Heart left ventricle (tissue), 16 donors: ENCODE results near the gene FAM217B. TPM values are rescaled to one million over a fixed set of nuclear protein-coding genes. Genes with fewer than 3 reads are reported as not detected.

Source experiments
- ATAC-seq, 4 donors: fragments of 200-7000 bp; cut with Tn5 transposase; one replicate each; pipeline ENCODE4 v1.9.1; 2020 to 2022; ENCODE audit warnings: moderate library complexity in 4 of 4, mild to moderate bottlenecking in 3 of 4, moderate number of reproducible peaks in 1 of 4
- DNase-seq, 5 donors: peaks; one replicate each; pipeline ENCODE4 v3.0.0-alpha.2; 2020
- H3K27ac ChIP-seq, 12 donors: fragments of 200-600 bp; sonication (generic) in 4 of 12; one replicate each; pipeline versions ENCODE4 v1.5.0 to v1.8.0; 2016 to 2022; ENCODE audit warnings: mild to moderate bottlenecking in 2 of 12
- H3K27me3 ChIP-seq, 9 donors: fragments of 200-600 bp; sonication (generic) in 2 of 9; one replicate each; pipeline versions ENCODE4 v1.5.1 to v1.8.0; 2016 to 2022; ENCODE audit warnings: mild to moderate bottlenecking in 3 of 9
- H3K36me3 ChIP-seq, 9 donors: fragments of 200-600 bp; sonication (generic) in 2 of 9; one replicate each; pipeline versions ENCODE4 v1.5.0 to v1.8.0; 2018 to 2022; ENCODE audit warnings: mild to moderate bottlenecking in 2 of 9
- H3K4me1 ChIP-seq, 12 donors: fragments of 200-600 bp; sonication (generic) in 4 of 12; one replicate each; pipeline versions ENCODE4 v1.5.0 to v1.8.0; 2016 to 2022; ENCODE audit warnings: mild to moderate bottlenecking in 3 of 12
- H3K4me3 ChIP-seq, 12 donors: fragments of 200-600 bp; sonication (generic) in 4 of 12; one replicate each; pipeline versions ENCODE4 v1.5.0 to v1.8.0; 2017 to 2022; ENCODE audit warnings: mild to moderate bottlenecking in 9 of 12, moderate library complexity in 4 of 12
- H3K9me3 ChIP-seq, 12 donors: fragments of 200-600 bp; sonication (generic) in 4 of 12; one replicate each; pipeline versions ENCODE4 v1.5.0 to v1.8.0; 2016 to 2022; ENCODE audit warnings: mild to moderate bottlenecking in 1 of 12
- CTCF ChIP-seq, 12 donors: fragments of 200-600 bp; sonication (generic) in 4 of 12; IDR thresholded peaks; one replicate each; pipeline versions ENCODE4 v1.5.0 to v1.8.0; 2018 to 2022; ENCODE audit warnings: antibody characterized with exemption in 12 of 12, mild to moderate bottlenecking in 5 of 12
- POLR2A ChIP-seq, 2 donors: fragments of 450-650 bp; IDR thresholded peaks; one replicate each; pipeline ENCODE4 v1.6.1; 2017; ENCODE audit warnings: antibody characterized with exemption in 2 of 2, mild to moderate bottlenecking in 2 of 2, moderate library complexity in 2 of 2
- WGBS, 4 donors: extraction: QIAGEN DNeasy Blood & Tissue Kit in 2 of 4; methylation state at CpG; one replicate each; pipeline versions ENCODE4 v1.1.5 to v1.1.7; 2013 to 2018; 5-methylcytosine and 5-hydroxymethylcytosine counted together
- intact Hi-C, 10 donors: fragments of 100-400 bp; cut with DNase I; formaldehyde crosslinking; loops; one replicate each; pipeline versions ENCODE4 v1.11.1 to v1.14.2; 2022
- long read RNA-seq, 3 donors: library from polyadenylated mRNA; unstranded; transcript quantifications; one replicate each; pipeline ENCODE4 v2.0.0, GENCODE V29; 2020 to 2021
- polyA plus RNA-seq, 2 donors: library from polyadenylated mRNA; stranded (reverse); fragments of 200-250 nt; gene quantifications; one replicate each; pipeline ENCODE4 v1.2.3, GENCODE V29; 2013
- total RNA-seq, 9 donors: library from RNA; depleted of rRNA in 2 of 9; stranded (reverse); fragments of >200 nt in 2 of 9; fragmentation: NEBNext Ultra II Directional in 3 of 9; extraction: Animal tissue kit (Norgen Biotek cat#: 25700) in 3 of 9; gene quantifications; one replicate each; pipeline versions ENCODE4 v1.1.0 to v1.2.4, GENCODE V29; 2016 to 2023
- donor health status: ischemic (EF 13 %, LVEDD 7.1; RV severe dilation, severe dysfunction).
- donor health status: healthy with polysubstance abuse.
- donor health status: DM: no; HTN: yes; CAD: no.
- donor health status: DM: no; HTN: no; CAD: no.
- donor health status: ischemic (EF 25% LVEDD 6.9; RV normal size, moderate dysfunction).
- donor health status: ischemic (EF 25% LVEDD 5.7; RV mildly dilated, moderate dysfunction).
- donor health status: healthy.
- donor health status: DM: yes; HTN: yes; CAD: no.
- donor health status: ischemic (EF 35%, LVEDD 5.7; RV mildly dilated, moderate dysfunction).
- donor health status: nonischemic (EF 11% LVEDD 7.7; RV severe dilation, severe dysfunction).
- donor health status: DM: yes; HTN: yes; CAD: no.
- donor health status: PGD.
- donor health status: ischemic (EF 29% LVEDD 5.4; RV normal size, mild dysfunction).
- donor health status: nonischemic (EF 23%, LVEDD 6.1; RV moderate dilation, normal function).

Gene FAM217B, protein sequence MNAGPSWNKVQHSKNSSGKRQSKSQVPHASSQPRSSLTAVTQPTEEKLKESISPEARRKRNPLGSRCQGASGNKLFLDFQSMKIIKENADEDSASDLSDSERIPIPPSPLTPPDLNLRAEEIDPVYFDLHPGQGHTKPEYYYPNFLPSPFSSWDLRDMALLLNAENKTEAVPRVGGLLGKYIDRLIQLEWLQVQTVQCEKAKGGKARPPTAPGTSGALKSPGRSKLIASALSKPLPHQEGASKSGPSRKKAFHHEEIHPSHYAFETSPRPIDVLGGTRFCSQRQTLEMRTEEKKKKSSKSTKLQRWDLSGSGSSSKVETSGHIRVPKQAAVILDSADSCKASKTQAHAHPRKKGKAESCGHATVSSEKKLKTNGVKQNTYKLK
- total RNA-seq = 10 to 100 TPM; 16.7 to 38.0 (median 26.4) TPM
- 1 to 10 TPM; 5.8 to 6.3 TPM for polyA plus RNA-seq
- long read RNA-seq, donor 1, full-length matches to known transcripts = 22 of 33 reads
- long read RNA-seq, donor 1, partial matches to known transcripts = 0 of 33 reads
- long read RNA-seq, donor 1, other reads (novel, unspliced or antisense) = 11 of 33 reads
- long read RNA-seq, donor 2, full-length matches to known transcripts = 53 of 63 reads
- long read RNA-seq, donor 2, partial matches to known transcripts = 0 of 63 reads
- long read RNA-seq, donor 2, other reads (novel, unspliced or antisense) = 10 of 63 reads
- long read RNA-seq, donor 3, full-length matches to known transcripts = 18 of 22 reads
- long read RNA-seq, donor 3, partial matches to known transcripts = 0 of 22 reads
- long read RNA-seq, donor 3, other reads (novel, unspliced or antisense) = 4 of 22 reads

DNA sequence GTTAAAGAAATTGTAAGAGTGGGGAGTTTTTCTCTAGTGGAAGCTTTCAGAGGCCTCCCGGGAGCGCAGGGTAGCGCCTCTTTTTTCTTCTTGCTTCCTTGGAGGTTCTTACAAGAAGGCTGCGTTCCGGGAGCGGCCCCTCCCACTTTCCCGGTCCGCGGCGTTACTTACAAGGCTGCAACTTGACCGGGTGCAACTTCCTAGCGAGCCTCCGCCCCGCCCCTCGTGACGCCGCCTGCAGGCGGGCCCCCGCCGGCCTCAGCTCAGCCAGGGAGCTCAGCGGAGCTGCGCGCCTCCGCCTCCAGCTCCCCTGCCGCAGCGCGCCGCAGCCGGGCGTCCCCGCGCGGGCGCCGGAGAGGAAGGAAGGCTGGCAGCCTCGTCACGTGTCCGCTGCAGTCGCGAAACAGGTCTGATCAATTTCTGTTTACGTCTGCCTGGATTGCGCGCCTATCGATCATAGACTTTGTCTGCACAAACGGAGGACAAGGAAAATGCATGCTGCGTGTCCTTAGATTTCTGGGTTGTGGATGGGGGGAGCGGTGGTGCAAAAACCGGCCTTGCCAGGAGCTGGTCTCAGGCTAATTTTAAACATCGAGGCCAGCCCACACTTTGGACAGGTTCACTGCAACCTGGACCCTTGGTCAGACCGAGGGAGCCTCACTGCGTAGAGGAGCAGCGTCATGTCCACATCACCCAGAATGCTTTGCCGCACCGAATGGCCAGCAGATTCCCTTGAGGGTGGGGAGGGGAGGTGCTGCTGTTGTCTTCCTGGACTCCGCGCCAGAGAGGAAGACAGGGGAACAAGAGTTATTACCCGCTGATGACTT, at the start of gene FAM217B, which contains the start of gene PPP1R3D:
Gene FAM217B (plus strand): TSS at position 261 of the 827 bp plus-strand sequence. CDS start 3,555 bp downstream, outside the sequence.
Gene PPP1R3D (minus strand): TSS at position 177 of the 827 bp plus-strand sequence. CDS start 374 bp downstream, outside the sequence.
- TF ChIP-seq POLR2A (IDR thresholded peaks at IDR 0.05) (peak in 1 of 2 donors; percentile 88), CTCF (IDR thresholded peaks at IDR 0.05) (peak in 6 of 12 donors; percentile 15 to 46 (median 30))
- intact Hi-C loops = loop anchor here in 5 of 10 donors (10.0 kb wide), 3 partner anchors 94 to 114 kb away; no protein-coding TSS in a partner anchor

GRCh38 chr20:59891581-59891980, 48.6 kb upstream of the FAM217B start:
- intact Hi-C loops = no loop called here
- ATAC-seq (no peak), DNase-seq (no peak)
- Histone ChIP-seq H3K27me3 (no peaks in the 10 kb centered on the region), H3K9me3 (peaks cover 0 to 2% (median 0%) of the 10 kb centered on the region in 12 donors), H3K4me1 (no peaks in the 10 kb centered on the region), H3K36me3 (no peaks in the 10 kb centered on the region), H3K27ac (no peak overlapping the region), H3K4me3 (no peak overlapping the region)
- WGBS, 4 donors = 77 to 92% (median 86%) methylated on average over 1 of the region's 1 CpG
- TF ChIP-seq POLR2A (IDR thresholded peaks at IDR 0.05) = no peak
- no peak for TF ChIP-seq CTCF (IDR thresholded peaks at IDR 0.05)

More for the DNA sequence above, at the start of gene FAM217B, which contains the start of gene PPP1R3D:
- Histone ChIP-seq H3K4me3 (peak within 1 kb of the TSS; percentile 49 to 90 (median 76)), H3K9me3 (no peaks in the 10 kb centered on the region), H3K27me3 (no peaks in the 10 kb centered on the region), H3K27ac (peak within 1 kb of the TSS; percentile 90 to 99 (median 96)), H3K4me1 (peaks cover 3 to 67% (median 51%) of the 10 kb centered on the region in 12 donors), H3K36me3 (peaks cover 0 to 38% (median 34%) of the 10 kb centered on the region in 9 donors)
- peak; percentile 98 to 99 (median 98) for DNase-seq
- ATAC-seq = peak; percentile 89 to 96 (median 94)
- WGBS, 4 donors = 0 to 1% (median 1%) methylated on average over 20 to 57 of the region's 57 CpGs

DNA sequence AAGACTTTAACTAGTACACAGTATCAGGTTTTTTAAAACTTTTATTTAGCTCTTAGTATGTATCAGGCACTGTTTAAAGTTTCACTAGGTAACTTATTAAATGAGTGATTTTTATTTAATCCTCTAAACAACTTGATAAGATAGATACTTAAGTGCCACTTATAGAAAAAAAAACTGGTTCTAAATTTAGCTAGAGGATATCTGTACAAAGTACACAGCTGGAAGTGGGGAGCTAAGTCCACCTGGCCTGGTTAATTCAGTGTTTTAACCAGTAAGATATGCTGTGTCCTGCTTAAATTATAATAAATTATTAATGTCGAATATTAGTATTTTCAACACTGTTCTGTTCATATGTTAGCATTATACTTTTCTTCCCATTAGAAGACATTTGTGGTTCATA, 44.3 kb upstream of the FAM217B start:
- WGBS, 4 donors = 75 to 77% (median 77%) methylated on average over 1 of the region's 1 CpG
- Histone ChIP-seq H3K36me3 (no peaks in the 10 kb centered on the region), H3K9me3 (no peaks in the 10 kb centered on the region), H3K27ac (no peak overlapping the region), H3K4me1 (no peaks in the 10 kb centered on the region), H3K4me3 (no peak overlapping the region), H3K27me3 (no peaks in the 10 kb centered on the region)
- TF ChIP-seq CTCF (IDR thresholded peaks at IDR 0.05) = no peak
- TF ChIP-seq POLR2A (IDR thresholded peaks at IDR 0.05) = no peak
- no peak for ATAC-seq
- intact Hi-C loops = no loop called here
- DNase-seq = no peak
